A549 (cell line): ENCODE measurements around the gene PTPN9.

Source experiments
- CTCF ChIP-seq: fragments of >200 bp; sonication (Bioruptor Twin); formaldehyde crosslinking; IDR thresholded peaks from 3 replicates; pipeline ENCODE4 v1.5.1; 2016
- FOSL2 ChIP-seq, 2 experiments: fragments of 450-650 bp in 1 of 2; fragments of >200 bp in 1 of 2; sonication (Bioruptor Twin) in 1 of 2; formaldehyde crosslinking; IDR thresholded peaks; 2 replicates each; pipeline versions ENCODE4 v1.5.0 to v1.6.1; 2016 to 2020; ENCODE audit warnings: mild to moderate bottlenecking in 1 of 2, moderate library complexity in 1 of 2
- RCOR1 ChIP-seq: fragments of 150-350 bp; IDR thresholded peaks from 2 replicates; pipeline ENCODE4 v1.6.1; 2014; ENCODE audit warnings: antibody characterized with exemption, low read length, low read depth
- REST ChIP-seq: fragments of 200-600 bp; sonication (generic); IDR thresholded peaks from 2 replicates; pipeline ENCODE4 v1.6.1; 2016; ENCODE audit warnings: antibody characterized with exemption, mild to moderate bottlenecking, moderate library complexity
- RNF2 ChIP-seq: fragments of 200-600 bp; sonication (generic); IDR thresholded peaks from 2 replicates; pipeline ENCODE4 v1.6.1; 2016; ENCODE audit warnings: low read depth, mild to moderate bottlenecking, antibody characterized with exemption, moderate library complexity, borderline replicate concordance

DNA sequence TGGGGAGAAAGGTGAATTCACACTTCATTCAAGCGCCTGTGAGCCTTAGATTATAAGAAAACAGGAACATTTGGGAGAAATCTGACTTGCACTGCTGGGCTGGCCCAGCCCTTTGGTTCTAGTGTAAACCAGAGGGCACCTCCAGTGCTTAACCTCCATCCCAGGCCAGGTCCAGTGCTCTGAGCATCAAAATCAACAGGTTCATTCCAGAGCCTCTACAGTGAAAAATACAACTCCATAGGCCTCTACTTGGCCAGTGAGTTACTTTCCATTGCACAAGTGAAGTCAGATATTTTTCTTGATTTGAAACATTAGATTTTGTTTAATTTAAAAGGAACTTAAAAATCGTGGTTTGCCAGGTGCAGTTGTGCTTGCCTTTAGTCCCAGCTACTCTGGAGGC, 43.4 kb upstream of the PTPN9 start:
- TF ChIP-seq CTCF (no peak), RNF2 (no peak), FOSL2 (IDR thresholded peaks at IDR 0.05) (no peak), FOSL2 (CRISPR knock-in tag; IDR thresholded peaks at IDR 0.05) (no peak), REST (no peak), RCOR1 (no peak)
